GM04504 (cell line): ENCODE measurements around the gene ZBTB2.
A peak's percentile ranks its signal among the peaks of the same experiment; 100 is the strongest.
"Not testable (repeated sequence)": the region's sequence is repeated elsewhere in the genome, so short reads cannot be mapped to it uniquely, and the experiment has no call there.

Source experiments
- DNase-seq: peaks from one replicate; pipeline ENCODE4 v3.0.0-alpha.2; 2012; ENCODE audit warnings: low read depth

Gene ZBTB2

GRCh38 chr6:151370509-151371078 is 20.8 kb downstream of the ZBTB2 start:
- DNase-seq: no peak

- no peak for DNase-seq
These were observed 26.1 kb downstream of the ZBTB2 start for GRCh38 chr6:151365233-151365632.

GRCh38 chr6:151359486-151359885 is 31.9 kb downstream of the ZBTB2 start:
- no peak for DNase-seq

GRCh38 chr6:151358475-151358874 is 32.9 kb downstream of the ZBTB2 start:
- DNase-seq: no peak

GRCh38 chr6:151357758-151358436 is 33.5 kb downstream of the ZBTB2 start:
- no peak for DNase-seq

- not testable (repeated sequence) for DNase-seq
These were observed 34.4 kb downstream of the ZBTB2 start for GRCh38 chr6:151356983-151357382.

GRCh38 chr6:151353795-151354194 is 37.6 kb downstream of the ZBTB2 start:
- DNase-seq: no peak

- no peak for DNase-seq
These were observed 38.7 kb downstream of the ZBTB2 start for GRCh38 chr6:151352410-151353396.

- no peak for DNase-seq
These were observed 39.6 kb downstream of the ZBTB2 start for GRCh38 chr6:151351731-151352130.

GRCh38 chr6:151351146-151351700 is 40.1 kb downstream of the ZBTB2 start:
- no peak for DNase-seq

GRCh38 chr6:151350442-151351145 is 40.8 kb downstream of the ZBTB2 start:
- DNase-seq: no peak

- no peak for DNase-seq
These were observed 41.6 kb downstream of the ZBTB2 start for GRCh38 chr6:151349651-151350270.

- DNase-seq: not testable (repeated sequence)
These were observed 48.6 kb downstream of the ZBTB2 start for GRCh38 chr6:151342750-151343149.

- DNase-seq: no peak
These were observed 49.7 kb downstream of the ZBTB2 start for GRCh38 chr6:151341476-151342195.

GRCh38 chr6:151340219-151340978 is 51.0 kb downstream of the ZBTB2 start:
- no peak for DNase-seq

- DNase-seq: no peak
These were observed 52.0 kb downstream of the ZBTB2 start for GRCh38 chr6:151339369-151339768.

- DNase-seq: no peak
These were observed 52.6 kb downstream of the ZBTB2 start for GRCh38 chr6:151338651-151339200.

- no peak for DNase-seq
These were observed 55.4 kb downstream of the ZBTB2 start for GRCh38 chr6:151335930-151336329.

GRCh38 chr6:151330130-151330696 is 61.1 kb downstream of the ZBTB2 start:
- DNase-seq: peak; percentile 57
